DOHH2 (cell line): ENCODE data around the gene COTL1.

Source experiments
- H3F3A ChIP-seq: fragments of 200-600 bp; sonication (generic), shearing (Covaris generic); 2 replicates; pipeline ENCODE4 v1.6.0; 2016; ENCODE audit warnings: antibody characterized with exemption, mild to moderate bottlenecking; ENCODE audit not compliant: control insufficient read depth, insufficient read depth
- H3K27ac ChIP-seq: fragments of 200-600 bp; sonication (generic); 2 replicates; pipeline ENCODE4 v1.5.1; 2014; ENCODE audit warnings: low read depth, mild to moderate bottlenecking, low read length, moderate library complexity
- H3K27me3 ChIP-seq: fragments of 200-600 bp; sonication (generic); 2 replicates; pipeline ENCODE4 v1.6.1; 2014; ENCODE audit warnings: mild to moderate bottlenecking, low read length, mixed read lengths; ENCODE audit not compliant: control insufficient read depth
- H3K36me3 ChIP-seq: fragments of 200-600 bp; sonication (generic); 2 replicates; pipeline ENCODE4 v1.6.1; 2014; ENCODE audit warnings: mild to moderate bottlenecking, low read length, moderate library complexity, mixed read lengths; ENCODE audit not compliant: control insufficient read depth
- H3K4me1 ChIP-seq: fragments of 200-600 bp; sonication (generic); 2 replicates; pipeline ENCODE4 v1.6.1; 2014; ENCODE audit warnings: mild to moderate bottlenecking, low read length, mixed read lengths; ENCODE audit not compliant: control insufficient read depth
- H3K4me2 ChIP-seq: fragments of 200-600 bp; sonication (generic); 2 replicates; pipeline ENCODE4 v1.6.0; 2014; ENCODE audit warnings: mild to moderate bottlenecking, low read length, moderate library complexity
- H3K4me3 ChIP-seq: fragments of 200-600 bp; sonication (generic); 2 replicates; pipeline ENCODE4 v1.5.1; 2014; ENCODE audit warnings: mild to moderate bottlenecking, low read length, mixed read lengths
- H3K79me2 ChIP-seq: fragments of 200-600 bp; sonication (generic); 2 replicates; pipeline ENCODE4 v1.6.1; 2014; ENCODE audit warnings: mild to moderate bottlenecking, low read length, mixed read lengths; ENCODE audit not compliant: control insufficient read depth
- H3K9me2 ChIP-seq: fragments of 200-600 bp; sonication (generic); replicated peaks from 2 replicates; pipeline ENCODE4 v1.6.1; 2014; ENCODE audit warnings: mild to moderate bottlenecking, low read length, mixed read lengths; ENCODE audit not compliant: control insufficient read depth
- H3K9me3 ChIP-seq: fragments of 200-600 bp; sonication (generic); 2 replicates; pipeline ENCODE4 v1.6.1; 2014; ENCODE audit warnings: antibody characterized with exemption, low read length, mixed read lengths; ENCODE audit not compliant: control insufficient read depth, insufficient read depth
- H4K20me1 ChIP-seq: fragments of 200-600 bp; sonication (generic); 2 replicates; pipeline ENCODE4 v1.6.0; 2014; ENCODE audit warnings: low read depth, mild to moderate bottlenecking, antibody characterized with exemption, low read length, moderate library complexity; ENCODE audit not compliant: control insufficient read depth, insufficient read depth
- CTCF ChIP-seq: fragments of 200-600 bp; sonication (generic); IDR thresholded peaks from one replicate; pipeline ENCODE4 v1.5.1; 2014; ENCODE audit warnings: antibody characterized with exemption, mild to moderate bottlenecking, low read depth, low read length; ENCODE audit not compliant: poor library complexity, severe bottlenecking
- EZH2phosphoT487 ChIP-seq: fragments of 200-600 bp; sonication (generic); IDR thresholded peaks from 2 replicates; pipeline ENCODE4 v1.6.1; 2017; ENCODE audit warnings: borderline replicate concordance, mild to moderate bottlenecking, antibody characterized with exemption, low read length, moderate library complexity, mixed read lengths

COTL1 gene

GRCh38 chr16:84654238-84654637 lies 36.4 kb upstream of the COTL1 start:
- peaks cover 49% of the 10 kb centered on the region for H3K36me3 ChIP-seq
- H3K4me1 ChIP-seq, result peaks cover 28% of the 10 kb centered on the region
- no peak for TF ChIP-seq CTCF
- TF ChIP-seq EZH2phosphoT487, result no peak
- peaks cover 5% of the 10 kb centered on the region for H4K20me1 ChIP-seq
- H3K4me3 ChIP-seq, result no peak overlapping the region
- no peaks in the 10 kb centered on the region for H3K27me3 ChIP-seq
- no peaks in the 10 kb centered on the region for H3K9me3 ChIP-seq
- H3K79me2 ChIP-seq, result peaks cover 11% of the 10 kb centered on the region
- H3K9me2 ChIP-seq, result no peaks in the 10 kb centered on the region
- peaks cover 3% of the 10 kb centered on the region for H3F3A ChIP-seq
- H3K27ac ChIP-seq, result no peak overlapping the region
- no peak overlapping the region for H3K4me2 ChIP-seq

- Histone ChIP-seq H3F3A (peaks cover 3% of the 10 kb centered on the region), H3K79me2 (peaks cover 15% of the 10 kb centered on the region), H3K4me2 (no peak overlapping the region), H3K27ac (no peak overlapping the region), H3K36me3 (peaks cover 39% of the 10 kb centered on the region), H3K9me2 (no peaks in the 10 kb centered on the region), H4K20me1 (peaks cover 5% of the 10 kb centered on the region), H3K27me3 (peaks cover 3% of the 10 kb centered on the region), H3K4me1 (peaks cover 39% of the 10 kb centered on the region), H3K4me3 (no peak overlapping the region), H3K9me3 (no peaks in the 10 kb centered on the region)
- TF ChIP-seq CTCF, result no peak
- TF ChIP-seq EZH2phosphoT487, result no peak
Observed at GRCh38 chr16:84652566-84652965, 34.7 kb upstream of the COTL1 start.

GRCh38 chr16:84650062-84650991 lies 32.4 kb upstream of the COTL1 start:
- Histone ChIP-seq H3K4me1 (peaks cover 23% of the 10 kb centered on the region), H4K20me1 (peaks cover 5% of the 10 kb centered on the region; the same call in 1 of the 2 replicates), H3K9me2 (no peaks in the 10 kb centered on the region), H3K79me2 (peaks cover 9% of the 10 kb centered on the region), H3K36me3 (peaks cover 29% of the 10 kb centered on the region), H3K27me3 (peaks cover 6% of the 10 kb centered on the region), H3K9me3 (no peaks in the 10 kb centered on the region), H3F3A (peaks cover 3% of the 10 kb centered on the region; the same call in 1 of the 2 replicates), H3K4me2 (no peak overlapping the region), H3K4me3 (no peak overlapping the region), H3K27ac (no peak overlapping the region)
- no peak for TF ChIP-seq CTCF
- no peak for TF ChIP-seq EZH2phosphoT487
